PC-3 (cell line): Measurements from ENCODE around the gene USP21.

Source experiments
- EZH2 ChIP-seq: fragments of 300-600 bp; sonication (generic); IDR thresholded peaks from one replicate; pipeline ENCODE4 v1.6.1; 2017; ENCODE audit warnings: antibody characterized with exemption, mild to moderate bottlenecking, low read length; ENCODE audit not compliant: unreplicated experiment
- EZH2phosphoT487 ChIP-seq: fragments of 300-600 bp; sonication (generic); IDR thresholded peaks from 2 replicates; pipeline ENCODE4 v1.6.1; 2018; ENCODE audit warnings: mild to moderate bottlenecking, antibody characterized with exemption, low read length, borderline replicate concordance
- TF ChIP-seq, protein P1 (sequence below): fragments of 300-600 bp; sonication (generic); conservative IDR thresholded peaks from 2 replicates; pipeline ENCODE4 v1.5.1; 2017; ENCODE audit warnings: antibody characterized with exemption, low read depth, mild to moderate bottlenecking, low read length

DNA sequence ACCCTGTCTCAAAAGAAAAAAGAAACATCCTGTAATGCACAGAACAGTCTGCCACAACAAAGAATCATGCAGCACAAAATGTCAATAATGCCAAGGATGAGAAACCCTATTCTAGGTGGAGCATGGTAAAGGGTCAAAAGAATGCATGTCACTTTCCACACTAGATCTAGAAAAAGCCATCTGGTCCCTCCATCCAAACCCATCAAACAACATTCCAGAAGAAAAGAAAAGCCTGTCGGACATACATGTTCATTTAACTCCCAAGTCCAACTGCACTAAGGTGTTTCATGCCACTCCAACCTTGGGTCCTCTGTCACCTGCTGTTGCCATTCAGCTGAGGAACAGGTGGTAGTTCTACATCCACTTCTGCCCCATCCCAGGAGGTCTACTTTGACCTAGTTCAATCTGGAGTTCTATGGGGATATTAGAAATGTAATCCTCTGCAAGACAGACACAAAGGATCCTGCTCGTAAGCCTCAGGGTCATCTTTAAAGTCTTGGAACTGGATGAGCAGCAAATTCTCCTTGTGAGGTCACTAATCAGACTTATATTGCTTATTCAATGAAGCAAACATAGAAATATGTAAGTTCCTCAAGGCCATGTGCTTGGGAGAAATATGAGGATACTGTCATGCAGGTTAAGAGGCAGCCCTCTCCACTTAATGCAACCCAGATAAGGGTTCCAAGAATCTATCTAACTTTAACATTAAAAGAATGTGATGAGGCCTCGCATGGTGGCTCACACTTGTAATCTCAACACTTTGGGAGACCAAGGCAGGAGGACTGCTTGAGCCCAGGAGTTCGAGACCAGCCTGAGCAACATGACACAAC lies 30.5 kb upstream of the USP21 start:
- TF ChIP-seq EZH2phosphoT487 (no peak), EZH2 (no peak)
- TF ChIP-seq, protein P1, sequence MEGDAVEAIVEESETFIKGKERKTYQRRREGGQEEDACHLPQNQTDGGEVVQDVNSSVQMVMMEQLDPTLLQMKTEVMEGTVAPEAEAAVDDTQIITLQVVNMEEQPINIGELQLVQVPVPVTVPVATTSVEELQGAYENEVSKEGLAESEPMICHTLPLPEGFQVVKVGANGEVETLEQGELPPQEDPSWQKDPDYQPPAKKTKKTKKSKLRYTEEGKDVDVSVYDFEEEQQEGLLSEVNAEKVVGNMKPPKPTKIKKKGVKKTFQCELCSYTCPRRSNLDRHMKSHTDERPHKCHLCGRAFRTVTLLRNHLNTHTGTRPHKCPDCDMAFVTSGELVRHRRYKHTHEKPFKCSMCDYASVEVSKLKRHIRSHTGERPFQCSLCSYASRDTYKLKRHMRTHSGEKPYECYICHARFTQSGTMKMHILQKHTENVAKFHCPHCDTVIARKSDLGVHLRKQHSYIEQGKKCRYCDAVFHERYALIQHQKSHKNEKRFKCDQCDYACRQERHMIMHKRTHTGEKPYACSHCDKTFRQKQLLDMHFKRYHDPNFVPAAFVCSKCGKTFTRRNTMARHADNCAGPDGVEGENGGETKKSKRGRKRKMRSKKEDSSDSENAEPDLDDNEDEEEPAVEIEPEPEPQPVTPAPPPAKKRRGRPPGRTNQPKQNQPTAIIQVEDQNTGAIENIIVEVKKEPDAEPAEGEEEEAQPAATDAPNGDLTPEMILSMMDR = no peak
